Adipose tissue (tissue), 3 donors: ENCODE results near the gene HRH1. TPM values are rescaled to one million over a fixed set of nuclear protein-coding genes. Genes with fewer than 3 reads are reported as not detected.

ENCODE experiments used
- polyA plus RNA-seq, 3 donors: library from polyadenylated mRNA; stranded (reverse); fragments of 200-250 nt; gene quantifications; one replicate each; pipeline ENCODE4 v1.2.3, GENCODE V29; 2013
- donor health status: healthy with polysubstance abuse.
- donor health status: Bipolar disorder and iron deficiency.
- donor health status: healthy.

Gene HRH1
- polyA plus RNA-seq, 3 donors, result 0.22 to 3.8 (median 1.6) TPM

Other genes with a start within 250 kb of the HRH1 start
- under 1 TPM; 0.10 to 0.46 (median 0.45) TPM for gene SLC6A1, start 161.7 kb upstream of the HRH1 start, polyA plus RNA-seq
- 10 to 100 TPM in 2 of 3 donors, 1 to 10 TPM in 1; 8.4 to 17.9 (median 14.9) TPM for gene ATG7, start 117.9 kb downstream of the HRH1 start, polyA plus RNA-seq